OCI-LY3 (cell line): Measurements from ENCODE around the gene PPP1R14B.

Source experiments
- H2AFZ ChIP-seq: fragments of 200-600, 300-600 bp; shearing (Covaris generic); 2 replicates; pipeline ENCODE4 v1.6.0; 2014; ENCODE audit warnings: antibody characterized with exemption, low read depth, low read length
- H3K27ac ChIP-seq: fragments of 200-600, 300-600 bp; sonication (generic); 2 replicates; pipeline ENCODE4 v1.5.1; 2014; ENCODE audit warnings: mild to moderate bottlenecking, low read length, moderate library complexity, mixed read lengths
- H3K27me3 ChIP-seq: fragments of 200-600, 300-600 bp; sonication (generic); 2 replicates; pipeline ENCODE4 v1.6.1; 2014; ENCODE audit warnings: low read depth, low read length, mixed read lengths
- H3K36me3 ChIP-seq: fragments of 200-600, 300-600 bp; sonication (generic); replicated peaks from 2 replicates; pipeline ENCODE3; 2014; ENCODE audit warnings: low read depth, low read length, mixed read lengths
- H3K4me1 ChIP-seq: fragments of 300-600, 200-600 bp; sonication (generic); 2 replicates; pipeline ENCODE4 v1.6.1; 2014; ENCODE audit warnings: low read length, mixed read lengths
- H3K4me2 ChIP-seq: fragments of 200-600, 300-600 bp; sonication (generic); 2 replicates; pipeline ENCODE4 v1.6.1; 2014; ENCODE audit warnings: low read length, mixed read lengths
- H3K4me3 ChIP-seq: fragments of 300-600, 200-600 bp; sonication (generic); 2 replicates; pipeline ENCODE4 v1.5.1; 2014; ENCODE audit warnings: antibody characterized with exemption, mild to moderate bottlenecking, low read length, moderate library complexity
- H3K79me2 ChIP-seq: fragments of 300-600, 200-600 bp; shearing (Covaris generic); 2 replicates; pipeline ENCODE4 v1.6.1; 2014; ENCODE audit warnings: mild to moderate bottlenecking, low read length, mixed read lengths
- H3K9ac ChIP-seq: fragments of 300-600, 200-600 bp; shearing (Covaris generic); 2 replicates; pipeline ENCODE4 v1.6.0; 2014; ENCODE audit warnings: mild to moderate bottlenecking, low read length, moderate library complexity
- H3K9me3 ChIP-seq: fragments of 200-600, 300-600 bp; shearing (Covaris generic); 2 replicates; pipeline ENCODE4 v1.6.1; 2014; ENCODE audit warnings: low read length, mixed read lengths; ENCODE audit not compliant: insufficient read depth
- H4K20me1 ChIP-seq: fragments of 200-600, 300-600 bp; sonication (generic); 2 replicates; pipeline ENCODE4 v1.6.1; 2016; ENCODE audit warnings: low read length, mixed read lengths; ENCODE audit not compliant: insufficient read depth
- EZH2phosphoT487 ChIP-seq: fragments of 200-600 bp; shearing (Covaris generic); IDR thresholded peaks from 2 replicates; pipeline ENCODE4 v1.6.1; 2018; ENCODE audit warnings: antibody characterized with exemption, mixed run types, low read depth
- TF ChIP-seq, protein P1 (sequence below): fragments of 200-600, 300-600 bp; sonication (generic); IDR thresholded peaks from 2 replicates; pipeline ENCODE4 v1.5.1; 2014; ENCODE audit warnings: antibody characterized with exemption, low read length, low read depth

The PPP1R14B gene

DNA sequence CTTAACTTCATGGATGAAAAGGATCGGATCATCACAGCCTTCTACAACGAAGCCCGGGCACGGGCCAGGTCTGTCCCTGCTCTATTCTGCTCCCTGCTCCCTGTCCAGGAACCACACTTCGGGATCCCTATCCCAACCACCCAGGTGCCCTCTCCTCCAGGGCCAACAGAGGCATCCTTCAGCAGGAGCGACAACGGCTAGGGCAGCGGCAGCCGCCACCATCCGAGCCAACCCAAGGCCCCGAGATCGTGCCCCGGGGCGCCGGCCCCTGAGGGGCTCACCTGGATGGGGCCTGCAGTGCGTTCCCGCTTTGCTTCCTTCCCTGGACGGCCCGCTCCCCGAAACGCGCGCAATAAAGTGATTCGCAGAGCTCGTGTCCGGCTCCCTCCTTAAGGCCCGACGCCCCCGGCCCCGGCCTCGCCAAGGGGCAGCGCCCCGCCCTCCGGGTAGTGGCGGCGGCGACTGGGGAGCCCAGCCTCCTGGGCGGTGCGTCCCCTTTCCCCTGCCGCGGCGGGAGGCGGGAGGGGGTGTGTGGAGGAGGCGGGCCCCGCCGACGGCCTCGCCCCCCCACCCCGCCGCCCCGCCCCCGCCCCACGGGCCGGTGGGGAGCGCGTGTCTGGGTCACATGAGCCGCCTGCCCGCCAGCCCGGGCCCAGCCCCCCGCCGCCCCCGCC is 12.7 kb downstream of the PPP1R14B start, which contains the start of gene VEGFB:
TSS of gene VEGFB (plus strand) at position 672 of the 674 bp plus-strand sequence. CDS start 250 bp downstream, outside the sequence.
- TF ChIP-seq, protein P1, sequence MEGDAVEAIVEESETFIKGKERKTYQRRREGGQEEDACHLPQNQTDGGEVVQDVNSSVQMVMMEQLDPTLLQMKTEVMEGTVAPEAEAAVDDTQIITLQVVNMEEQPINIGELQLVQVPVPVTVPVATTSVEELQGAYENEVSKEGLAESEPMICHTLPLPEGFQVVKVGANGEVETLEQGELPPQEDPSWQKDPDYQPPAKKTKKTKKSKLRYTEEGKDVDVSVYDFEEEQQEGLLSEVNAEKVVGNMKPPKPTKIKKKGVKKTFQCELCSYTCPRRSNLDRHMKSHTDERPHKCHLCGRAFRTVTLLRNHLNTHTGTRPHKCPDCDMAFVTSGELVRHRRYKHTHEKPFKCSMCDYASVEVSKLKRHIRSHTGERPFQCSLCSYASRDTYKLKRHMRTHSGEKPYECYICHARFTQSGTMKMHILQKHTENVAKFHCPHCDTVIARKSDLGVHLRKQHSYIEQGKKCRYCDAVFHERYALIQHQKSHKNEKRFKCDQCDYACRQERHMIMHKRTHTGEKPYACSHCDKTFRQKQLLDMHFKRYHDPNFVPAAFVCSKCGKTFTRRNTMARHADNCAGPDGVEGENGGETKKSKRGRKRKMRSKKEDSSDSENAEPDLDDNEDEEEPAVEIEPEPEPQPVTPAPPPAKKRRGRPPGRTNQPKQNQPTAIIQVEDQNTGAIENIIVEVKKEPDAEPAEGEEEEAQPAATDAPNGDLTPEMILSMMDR, result no peak
- TF ChIP-seq EZH2phosphoT487, result no peak
- peak within 1 kb of the TSS; percentile 99 for H3K4me2 ChIP-seq
- H3K4me1 ChIP-seq, result peaks cover 43% of the 10 kb centered on the region
- H3K9me3 ChIP-seq, result no peaks in the 10 kb centered on the region
- H3K36me3 ChIP-seq, result peaks cover 28% of the 10 kb centered on the region
- H3K27me3 ChIP-seq, result no peaks in the 10 kb centered on the region
- H4K20me1 ChIP-seq, result peaks cover 9% of the 10 kb centered on the region; the same call in 1 of the 2 replicates
- H3K9ac ChIP-seq, result peak within 1 kb of the TSS; percentile 81
- H3K79me2 ChIP-seq, result peaks cover 13% of the 10 kb centered on the region
- H3K4me3 ChIP-seq, result peak within 1 kb of the TSS; percentile 94
- H3K27ac ChIP-seq, result peak within 1 kb of the TSS; percentile 35
- H2AFZ ChIP-seq, result no peak within 1 kb of the TSS

DNA sequence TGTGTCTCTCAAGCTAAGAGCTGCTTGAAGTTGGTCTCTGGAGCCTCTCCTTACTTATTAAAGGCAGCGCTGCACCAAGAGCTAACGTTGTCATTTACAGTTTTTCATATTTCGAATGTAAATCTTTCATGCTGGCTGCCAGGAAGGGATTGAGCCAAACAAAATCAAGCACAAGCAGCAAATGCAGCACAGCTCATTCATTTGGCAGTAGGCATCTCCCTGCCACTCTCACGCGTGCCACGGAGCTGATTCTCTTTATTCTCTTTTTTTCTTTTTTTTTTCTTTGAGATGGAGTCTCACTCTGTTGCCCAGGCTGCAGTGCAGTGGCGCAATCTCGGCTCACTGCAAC is 13.8 kb downstream of the PPP1R14B start:
- H4K20me1 ChIP-seq, result peaks cover 9% of the 10 kb centered on the region; the same call in 1 of the 2 replicates
- H3K9me3 ChIP-seq, result no peaks in the 10 kb centered on the region
- no peak overlapping the region for H3K4me2 ChIP-seq
- peaks cover 32% of the 10 kb centered on the region for H3K4me1 ChIP-seq
- H3K36me3 ChIP-seq, result peaks cover 17% of the 10 kb centered on the region
- H2AFZ ChIP-seq, result no peak overlapping the region
- TF ChIP-seq EZH2phosphoT487, result no peak
- TF ChIP-seq, protein P1, result no peak
- H3K27ac ChIP-seq, result no peak overlapping the region
- H3K9ac ChIP-seq, result no peak overlapping the region
- no peak overlapping the region for H3K4me3 ChIP-seq
- peaks cover 13% of the 10 kb centered on the region for H3K79me2 ChIP-seq
- no peaks in the 10 kb centered on the region for H3K27me3 ChIP-seq

DNA sequence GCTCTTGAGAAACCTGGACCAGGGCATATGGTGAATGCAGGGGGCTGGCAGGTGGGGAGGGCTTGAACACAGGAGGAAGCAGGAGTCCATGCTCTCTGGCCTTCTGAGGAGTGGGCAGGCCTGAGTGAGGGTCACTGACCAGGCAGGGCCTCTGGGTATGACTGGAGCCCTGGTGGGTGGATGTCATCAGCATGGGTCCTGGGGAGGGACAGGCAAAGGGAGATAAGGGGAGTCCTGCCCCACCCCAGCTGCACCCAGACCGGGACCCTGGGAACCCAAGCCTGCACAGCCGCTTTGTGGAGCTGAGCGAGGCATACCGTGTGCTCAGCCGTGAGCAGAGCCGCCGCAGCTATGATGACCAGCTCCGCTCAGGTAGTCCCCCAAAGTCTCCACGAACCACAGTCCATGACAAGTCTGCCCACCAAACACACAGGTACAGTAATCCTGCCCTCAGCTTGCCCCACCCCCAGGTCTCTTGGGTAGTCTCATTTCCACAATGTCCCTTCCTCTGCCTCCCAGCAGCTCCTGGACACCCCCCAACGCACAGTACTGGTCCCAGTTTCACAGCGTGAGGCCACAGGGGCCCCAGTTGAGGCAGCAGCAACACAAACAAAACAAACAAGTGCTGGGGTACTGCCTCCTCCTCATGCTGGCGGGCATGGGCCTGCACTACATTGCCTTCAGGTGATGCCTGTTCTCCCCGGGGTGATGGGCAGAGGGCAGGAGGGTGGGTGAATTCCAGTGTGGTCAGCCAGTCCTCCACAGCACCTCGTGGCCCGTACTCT is 14.4 kb downstream of the PPP1R14B start:
- Histone ChIP-seq H3K4me1 (peaks cover 30% of the 10 kb centered on the region), H3K9ac (no peak overlapping the region), H2AFZ (no peak overlapping the region), H3K27me3 (no peaks in the 10 kb centered on the region), H4K20me1 (peaks cover 9% of the 10 kb centered on the region; the same call in 1 of the 2 replicates), H3K27ac (no peak overlapping the region), H3K4me2 (no peak overlapping the region), H3K4me3 (no peak overlapping the region), H3K79me2 (peaks cover 15% of the 10 kb centered on the region), H3K9me3 (no peaks in the 10 kb centered on the region), H3K36me3 (peaks cover 11% of the 10 kb centered on the region)
- TF ChIP-seq, protein P1, result no peak
- TF ChIP-seq EZH2phosphoT487, result no peak

DNA sequence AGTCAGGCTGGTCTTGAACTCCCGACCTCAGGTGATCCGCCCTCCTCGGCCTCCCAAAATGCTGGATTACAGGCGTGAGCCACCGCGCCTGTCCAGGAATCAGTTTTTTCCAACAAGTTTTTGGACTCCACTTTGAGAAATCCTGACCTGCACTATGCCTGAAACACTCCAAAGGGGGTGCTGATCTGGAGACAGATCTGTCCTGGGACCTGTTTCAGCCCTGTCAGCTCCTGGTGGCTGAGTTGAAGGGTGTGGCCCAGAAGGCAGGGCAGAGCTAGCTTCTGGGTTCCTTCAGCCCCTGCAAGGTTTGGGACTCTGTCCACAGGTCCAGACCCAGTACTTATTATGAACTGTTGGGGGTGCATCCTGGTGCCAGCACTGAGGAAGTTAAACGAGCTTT is 15.2 kb downstream of the PPP1R14B start:
- Histone ChIP-seq H3K4me1 (peaks cover 29% of the 10 kb centered on the region), H3K4me3 (peak overlapping the region; percentile 89; the same call in 1 of the 2 replicates), H4K20me1 (peaks cover 9% of the 10 kb centered on the region; the same call in 1 of the 2 replicates), H3K9me3 (no peaks in the 10 kb centered on the region), H3K4me2 (peak overlapping the region; percentile 93), H3K27ac (no peak overlapping the region), H3K79me2 (peaks cover 21% of the 10 kb centered on the region), H2AFZ (no peak overlapping the region), H3K27me3 (no peaks in the 10 kb centered on the region), H3K36me3 (peaks cover 8% of the 10 kb centered on the region), H3K9ac (no peak overlapping the region)
- TF ChIP-seq, protein P1, result no peak
- no peak for TF ChIP-seq EZH2phosphoT487
